HepG2 (cell line): ENCODE data around the gene UBE2O. TPM values are rescaled to one million over a fixed set of nuclear protein-coding genes. Genes with fewer than 3 reads are reported as not detected.

Source experiments
- AHR ChIP-seq: IDR thresholded peaks from 2 replicates; pipeline ENCODE4 v1.6.1; 2018; ENCODE audit warnings: missing genetic modification reagents, missing compliant biosample characterization
- CENPT ChIP-seq: sonication (generic); formaldehyde crosslinking; IDR thresholded peaks from 2 replicates; pipeline ENCODE4 v1.8.0; 2022; ENCODE audit warnings: low read depth, mild to moderate bottlenecking, moderate library complexity, missing genetic modification reagents
- HDAC1 ChIP-seq: sonication (generic); formaldehyde crosslinking; IDR thresholded peaks from 2 replicates; pipeline ENCODE4 v1.5.1; 2020; ENCODE audit warnings: mild to moderate bottlenecking, missing genetic modification reagents
- HNF4G ChIP-seq, 2 experiments: sonication (generic) in 1 of 2; formaldehyde crosslinking in 1 of 2; IDR thresholded peaks; 2 replicates each; pipeline versions ENCODE4 v1.4.0 to v1.6.1; 2011 to 2020; ENCODE audit warnings: borderline replicate concordance in 2 of 2, low read depth in 2 of 2, mild to moderate bottlenecking in 2 of 2, low read length in 1 of 2, missing genetic modification reagents in 1 of 2, moderate library complexity in 1 of 2
- HNRNPL ChIP-seq: fragments of 200-400 bp; formaldehyde crosslinking; IDR thresholded peaks from 2 replicates; pipeline ENCODE4 v1.6.1; 2017; ENCODE audit warnings: mild to moderate bottlenecking, low read depth, low read length
- KDM5B ChIP-seq: sonication (generic); formaldehyde crosslinking; IDR thresholded peaks from 2 replicates; pipeline ENCODE4 v1.4.0; 2020; ENCODE audit warnings: missing genetic modification reagents, mild to moderate bottlenecking, borderline replicate concordance
- MTA3 ChIP-seq: sonication (generic); formaldehyde crosslinking; IDR thresholded peaks from 2 replicates; pipeline ENCODE4 v1.4.0; 2020; ENCODE audit warnings: missing genetic modification reagents
- NRL ChIP-seq: sonication (generic); formaldehyde crosslinking; IDR thresholded peaks from 2 replicates; pipeline ENCODE4 v1.5.0; 2020; ENCODE audit warnings: missing genetic modification reagents, mild to moderate bottlenecking, moderate library complexity, borderline replicate concordance
- PHF21A ChIP-seq: sonication (generic); formaldehyde crosslinking; IDR thresholded peaks from 2 replicates; pipeline ENCODE4 v1.5.0; 2020; ENCODE audit warnings: mild to moderate bottlenecking, missing genetic modification reagents
- SNAI1 ChIP-seq: sonication (generic); formaldehyde crosslinking; IDR thresholded peaks from 2 replicates; pipeline ENCODE4 v1.5.0; 2020; ENCODE audit warnings: mild to moderate bottlenecking, missing genetic modification reagents, borderline replicate concordance
- TARDBP ChIP-seq: sonication (generic); formaldehyde crosslinking; IDR thresholded peaks from 2 replicates; pipeline ENCODE4 v1.8.0; 2022; ENCODE audit warnings: mild to moderate bottlenecking, missing genetic modification reagents
- ZC3H4 ChIP-seq: sonication (generic); formaldehyde crosslinking; IDR thresholded peaks from 2 replicates; pipeline ENCODE4 v1.4.0; 2020; ENCODE audit warnings: missing genetic modification reagents, borderline replicate concordance
- ZNF253 ChIP-seq: sonication (generic); formaldehyde crosslinking; IDR thresholded peaks from 2 replicates; pipeline ENCODE4 v1.8.0; 2022; ENCODE audit warnings: mild to moderate bottlenecking, missing genetic modification reagents, borderline replicate concordance
- ZNF317 ChIP-seq: sonication (generic); formaldehyde crosslinking; IDR thresholded peaks from 2 replicates; pipeline ENCODE4 v1.5.0; 2020; ENCODE audit warnings: mild to moderate bottlenecking, missing genetic modification reagents
- ZNF44 ChIP-seq: sonication (generic); formaldehyde crosslinking; IDR thresholded peaks from 2 replicates; pipeline ENCODE4 v1.5.1; 2020; ENCODE audit warnings: mild to moderate bottlenecking, missing genetic modification reagents
- ZNF501 ChIP-seq: sonication (generic); formaldehyde crosslinking; IDR thresholded peaks from 2 replicates; pipeline ENCODE4 v1.5.1; 2020; ENCODE audit warnings: mild to moderate bottlenecking, moderate library complexity, missing genetic modification reagents
- ZNF547 ChIP-seq: sonication (generic); formaldehyde crosslinking; IDR thresholded peaks from 2 replicates; pipeline ENCODE4 v1.5.1; 2020; ENCODE audit warnings: mild to moderate bottlenecking, missing genetic modification reagents
- ZNF747 ChIP-seq: sonication (generic); formaldehyde crosslinking; IDR thresholded peaks from 2 replicates; pipeline ENCODE4 v1.8.1; 2023; ENCODE audit warnings: missing genetic modification reagents, mild to moderate bottlenecking, borderline replicate concordance
- ZNF782 ChIP-seq: sonication (generic); formaldehyde crosslinking; IDR thresholded peaks from 2 replicates; pipeline ENCODE4 v1.4.0; 2020; ENCODE audit warnings: missing genetic modification reagents, mild to moderate bottlenecking, borderline replicate concordance
- polyA plus RNA-seq, 8 experiments: library from polyadenylated mRNA; depleted of rRNA in 3 of 8; stranded (reverse) in 7 of 8; unstranded in 1 of 8; fragments of >200 nt; fragmentation: Illumina TruSeq in 4 of 8; extraction: Trizol in 4 of 8; gene quantifications; 2 replicates each; pipeline versions ENCODE4 v1.2.1 to v1.2.3, GENCODE V29; 2011 to 2016; ENCODE audit warnings: low read depth in 4 of 8, missing spikeins in 1 of 8, mixed read lengths in 1 of 8; ENCODE audit not compliant: insufficient read depth in 1 of 8
- total RNA-seq, 5 experiments: library from RNA; depleted of rRNA; stranded (reverse); fragments of >200 nt; fragmentation: Illumina TruSeq; extraction: Trizol; gene quantifications; 2 replicates each; pipeline ENCODE4 v1.2.3, GENCODE V29; 2016; ENCODE audit warnings: low read depth in 1 of 5
- TF ChIP-seq, protein P1 (sequence below): sonication (generic); formaldehyde crosslinking; IDR thresholded peaks from 2 replicates; pipeline ENCODE4; 2020; ENCODE audit warnings: missing genetic modification reagents, mild to moderate bottlenecking, borderline replicate concordance
- TF ChIP-seq, protein P2 (sequence below): sonication (generic); formaldehyde crosslinking; IDR thresholded peaks from 2 replicates; pipeline ENCODE4 v1.4.0; 2020; ENCODE audit warnings: missing genetic modification reagents
- TF ChIP-seq, protein P3 (sequence below): sonication (generic); formaldehyde crosslinking; conservative IDR thresholded peaks from 2 replicates; pipeline ENCODE4 v1.4.0; 2020; ENCODE audit warnings: missing genetic modification reagents

Gene UBE2O
- total and polyA plus RNA-seq, 2 of the 13 experiments (the other 11 are each of a cell fraction or from before 2014, with no cell fraction given) = 21.5 to 23.5 TPM

DNA sequence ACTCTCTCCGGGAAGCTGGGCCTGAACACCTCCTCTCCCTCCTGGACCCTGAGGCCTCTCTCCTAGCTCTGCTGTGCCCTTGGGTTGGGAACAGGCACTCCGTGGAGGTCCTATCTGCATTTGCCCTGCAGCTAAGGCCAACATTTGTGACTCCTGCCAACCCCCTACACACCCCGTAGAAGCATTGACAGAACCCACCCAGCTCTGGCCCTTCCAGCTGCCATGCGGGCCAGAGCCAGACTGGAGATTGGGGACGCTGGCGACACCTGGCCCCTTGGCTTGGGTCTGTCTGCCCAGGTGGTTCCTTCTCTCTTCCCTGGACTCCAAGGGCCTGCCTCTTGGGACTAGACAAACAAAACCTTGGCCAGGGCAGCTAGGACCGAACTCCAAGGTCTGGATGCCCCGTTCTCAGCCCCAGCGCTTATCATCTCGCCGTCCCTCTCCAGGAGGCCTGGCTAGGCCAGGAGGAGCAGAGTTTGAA, 48.9 kb upstream of the UBE2O start (continued):
- TF ChIP-seq KDM5B (CRISPR knock-in tag) = peak; percentile 74; the same call in 1 of the 2 replicates
- TF ChIP-seq HDAC1 = peak; percentile 3; the same call in 1 of the 2 replicates
- TF ChIP-seq ZNF253 = no peak
- TF ChIP-seq, protein P1, sequence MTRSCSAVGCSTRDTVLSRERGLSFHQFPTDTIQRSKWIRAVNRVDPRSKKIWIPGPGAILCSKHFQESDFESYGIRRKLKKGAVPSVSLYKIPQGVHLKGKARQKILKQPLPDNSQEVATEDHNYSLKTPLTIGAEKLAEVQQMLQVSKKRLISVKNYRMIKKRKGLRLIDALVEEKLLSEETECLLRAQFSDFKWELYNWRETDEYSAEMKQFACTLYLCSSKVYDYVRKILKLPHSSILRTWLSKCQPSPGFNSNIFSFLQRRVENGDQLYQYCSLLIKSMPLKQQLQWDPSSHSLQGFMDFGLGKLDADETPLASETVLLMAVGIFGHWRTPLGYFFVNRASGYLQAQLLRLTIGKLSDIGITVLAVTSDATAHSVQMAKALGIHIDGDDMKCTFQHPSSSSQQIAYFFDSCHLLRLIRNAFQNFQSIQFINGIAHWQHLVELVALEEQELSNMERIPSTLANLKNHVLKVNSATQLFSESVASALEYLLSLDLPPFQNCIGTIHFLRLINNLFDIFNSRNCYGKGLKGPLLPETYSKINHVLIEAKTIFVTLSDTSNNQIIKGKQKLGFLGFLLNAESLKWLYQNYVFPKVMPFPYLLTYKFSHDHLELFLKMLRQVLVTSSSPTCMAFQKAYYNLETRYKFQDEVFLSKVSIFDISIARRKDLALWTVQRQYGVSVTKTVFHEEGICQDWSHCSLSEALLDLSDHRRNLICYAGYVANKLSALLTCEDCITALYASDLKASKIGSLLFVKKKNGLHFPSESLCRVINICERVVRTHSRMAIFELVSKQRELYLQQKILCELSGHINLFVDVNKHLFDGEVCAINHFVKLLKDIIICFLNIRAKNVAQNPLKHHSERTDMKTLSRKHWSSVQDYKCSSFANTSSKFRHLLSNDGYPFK (CRISPR knock-in tag) = peak; percentile 36; the same call in 1 of the 2 replicates
- TF ChIP-seq HNF4G (IDR thresholded peaks at IDR 0.05; ENCODE audit: borderline replicate concordance, low read depth, low read length) = no peak
- TF ChIP-seq HNF4G (CRISPR knock-in tag; IDR thresholded peaks at IDR 0.05; ENCODE audit: borderline replicate concordance, low read depth) = no peak
- TF ChIP-seq SNAI1 (CRISPR knock-in tag) = 0 out of 2 replicates have a peak, but pooled peaks have one; percentile 53
- TF ChIP-seq CENPT (CRISPR knock-in tag) = 0 out of 2 replicates have a peak, but pooled peaks have one; percentile 18
- TF ChIP-seq ZNF317 (CRISPR knock-in tag) = peak; percentile 64; the same call in 1 of the 2 replicates
- TF ChIP-seq AHR (CRISPR knock-in tag) = 0 out of 2 replicates have a peak, but pooled peaks have one; percentile 12
- 0 out of 2 replicates have a peak, but pooled peaks have one; percentile 8 for TF ChIP-seq PHF21A (CRISPR knock-in tag)
- peak; percentile 47; the same call in 1 of the 2 replicates for TF ChIP-seq ZNF782
- 0 out of 2 replicates have a peak, but pooled peaks have one; percentile 46 for TF ChIP-seq HNRNPL
- no peak for TF ChIP-seq MTA3 (CRISPR knock-in tag)
- TF ChIP-seq ZNF547 (CRISPR knock-in tag) = peak; percentile 71; the same call in 1 of the 2 replicates
- peak; percentile 86 for TF ChIP-seq ZNF44 (CRISPR knock-in tag)
- TF ChIP-seq, protein P2, sequence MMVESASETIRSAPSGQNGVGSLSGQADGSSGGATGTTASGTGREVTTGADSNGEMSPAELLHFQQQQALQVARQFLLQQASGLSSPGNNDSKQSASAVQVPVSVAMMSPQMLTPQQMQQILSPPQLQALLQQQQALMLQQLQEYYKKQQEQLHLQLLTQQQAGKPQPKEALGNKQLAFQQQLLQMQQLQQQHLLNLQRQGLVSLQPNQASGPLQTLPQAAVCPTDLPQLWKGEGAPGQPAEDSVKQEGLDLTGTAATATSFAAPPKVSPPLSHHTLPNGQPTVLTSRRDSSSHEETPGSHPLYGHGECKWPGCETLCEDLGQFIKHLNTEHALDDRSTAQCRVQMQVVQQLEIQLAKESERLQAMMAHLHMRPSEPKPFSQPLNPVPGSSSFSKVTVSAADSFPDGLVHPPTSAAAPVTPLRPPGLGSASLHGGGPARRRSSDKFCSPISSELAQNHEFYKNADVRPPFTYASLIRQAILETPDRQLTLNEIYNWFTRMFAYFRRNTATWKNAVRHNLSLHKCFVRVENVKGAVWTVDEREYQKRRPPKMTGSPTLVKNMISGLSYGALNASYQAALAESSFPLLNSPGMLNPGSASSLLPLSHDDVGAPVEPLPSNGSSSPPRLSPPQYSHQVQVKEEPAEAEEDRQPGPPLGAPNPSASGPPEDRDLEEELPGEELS (CRISPR knock-in tag) = peak; percentile 36; the same call in 1 of the 2 replicates
- TF ChIP-seq ZNF501 (CRISPR knock-in tag) = peak; percentile 55; the same call in 1 of the 2 replicates
- TF ChIP-seq, protein P3, sequence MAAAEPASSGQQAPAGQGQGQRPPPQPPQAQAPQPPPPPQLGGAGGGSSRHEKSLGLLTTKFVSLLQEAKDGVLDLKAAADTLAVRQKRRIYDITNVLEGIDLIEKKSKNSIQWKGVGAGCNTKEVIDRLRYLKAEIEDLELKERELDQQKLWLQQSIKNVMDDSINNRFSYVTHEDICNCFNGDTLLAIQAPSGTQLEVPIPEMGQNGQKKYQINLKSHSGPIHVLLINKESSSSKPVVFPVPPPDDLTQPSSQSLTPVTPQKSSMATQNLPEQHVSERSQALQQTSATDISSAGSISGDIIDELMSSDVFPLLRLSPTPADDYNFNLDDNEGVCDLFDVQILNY (CRISPR knock-in tag) = no peak
- peak; percentile 66; the same call in 1 of the 2 replicates for TF ChIP-seq ZC3H4 (CRISPR knock-in tag)
- 0 out of 2 replicates have a peak, but pooled peaks have one; percentile 1 for TF ChIP-seq TARDBP
- peak; percentile 16; the same call in 1 of the 2 replicates for TF ChIP-seq NRL (CRISPR knock-in tag)
- 0 out of 2 replicates have a peak, but pooled peaks have one; percentile 63 for TF ChIP-seq ZNF747 (CRISPR knock-in tag)
